GM21737 (cell line): ENCODE results near the gene ADD3.

Experiments used
- ATAC-seq: cut with Tn5 transposase; IDR thresholded peaks from one replicate; pipeline ENCODE4 v1.9.1; 2021; ENCODE audit warnings: mild to moderate bottlenecking, moderate library complexity; ENCODE audit not compliant: unreplicated experiment

The ADD3 gene

DNA sequence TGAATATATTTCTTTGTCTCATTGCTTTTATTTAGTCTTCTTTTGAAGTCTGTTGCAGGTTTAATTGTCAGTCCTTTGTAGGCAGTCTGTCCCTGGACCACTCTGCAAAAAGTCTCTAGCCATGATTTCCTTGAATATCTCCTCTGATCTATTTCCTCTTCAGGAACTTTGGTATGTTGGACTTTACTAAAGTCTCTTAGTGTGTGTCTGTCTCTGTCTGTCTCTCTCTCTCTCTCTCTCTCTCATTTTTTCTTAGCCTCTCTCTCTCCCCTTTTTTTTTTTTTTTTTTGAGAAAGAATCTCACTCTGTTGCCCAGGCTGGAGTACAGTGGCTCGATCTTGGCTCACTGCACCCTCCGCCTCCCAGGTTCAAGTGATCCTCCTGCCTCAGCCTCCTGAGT, 57.5 kb downstream of the ADD3 start:
- no peak for ATAC-seq

DNA sequence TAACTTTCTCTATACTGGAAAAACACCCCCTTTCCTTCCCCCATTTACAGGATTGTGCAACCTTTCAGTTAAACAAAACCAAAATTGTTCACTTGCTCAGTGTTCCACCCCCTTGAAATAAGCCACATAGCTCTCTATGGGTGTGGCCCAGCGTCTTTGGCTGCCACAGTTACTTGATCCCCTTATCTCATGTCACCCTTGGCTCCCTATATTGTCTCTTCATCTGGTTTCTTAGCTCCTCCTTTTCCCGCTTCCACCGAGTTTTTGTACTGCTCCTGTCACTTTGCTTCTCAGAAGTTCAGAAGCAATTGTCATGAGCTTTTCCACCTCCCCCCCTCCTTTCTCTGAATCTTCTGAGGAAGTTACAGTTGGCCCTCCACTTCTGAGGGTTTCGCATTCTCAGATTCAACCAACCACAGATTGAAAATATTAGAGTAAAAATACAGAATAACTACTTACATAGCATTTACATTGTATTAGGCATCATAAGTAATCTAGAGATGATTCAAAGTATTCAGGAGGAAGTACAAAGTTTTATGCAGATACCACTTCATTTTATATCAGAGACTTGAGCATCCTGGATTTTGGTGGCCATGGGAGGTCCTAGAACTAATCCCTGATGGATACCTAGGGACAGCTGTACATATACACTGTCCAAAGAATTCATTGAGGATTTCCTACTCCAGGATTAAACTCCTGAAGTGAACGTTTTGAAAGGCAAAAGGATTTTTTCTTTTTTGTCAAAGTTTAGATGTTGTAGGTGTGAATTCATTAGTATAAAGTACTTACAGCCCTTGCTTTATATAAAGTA, 60.4 kb downstream of the ADD3 start:
- peak; percentile 52 for ATAC-seq

DNA sequence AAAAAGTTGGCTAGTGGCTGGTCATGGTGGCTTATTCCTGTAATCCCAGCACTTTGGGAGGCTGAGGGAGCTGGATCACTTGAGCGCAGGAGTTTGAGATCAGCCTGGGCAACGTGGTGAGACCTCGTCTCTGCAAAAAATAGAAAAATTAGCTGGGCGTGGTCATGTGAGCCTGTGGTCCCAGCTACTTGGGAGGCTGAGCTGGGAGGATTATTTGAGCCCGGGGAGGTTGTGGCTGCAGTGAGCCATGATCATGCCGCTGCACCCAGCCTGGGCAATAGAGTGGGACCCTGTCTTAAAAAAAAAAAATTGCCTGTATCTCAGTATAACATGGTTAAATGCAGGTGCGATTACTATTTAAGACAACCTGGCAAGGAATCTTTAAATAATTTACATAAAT, 61.0 kb downstream of the ADD3 start:
- ATAC-seq, result no peak

DNA sequence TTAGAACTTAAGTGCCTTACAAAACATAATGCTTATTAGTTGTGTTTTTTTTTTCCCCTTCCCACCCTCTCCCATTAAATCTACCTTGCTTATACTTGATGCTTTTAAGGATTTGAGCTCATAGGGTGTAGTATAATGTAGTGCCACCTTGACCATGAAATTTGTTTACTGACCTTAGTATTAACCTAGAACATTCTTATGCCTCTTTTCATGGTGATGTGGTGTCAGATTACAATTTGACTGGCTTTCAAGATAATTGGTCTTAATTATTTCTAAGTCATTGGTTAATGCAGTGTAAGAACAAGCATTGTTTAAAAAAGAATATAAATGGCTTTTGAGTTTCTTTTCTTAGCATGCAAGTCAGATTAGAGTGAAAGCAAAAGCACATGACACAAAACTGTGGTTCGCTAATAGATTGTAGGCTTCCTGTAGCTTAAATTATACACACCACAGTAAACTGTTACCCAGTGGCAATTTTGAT, 61.8 kb downstream of the ADD3 start:
- ATAC-seq, result peak; percentile 54

DNA sequence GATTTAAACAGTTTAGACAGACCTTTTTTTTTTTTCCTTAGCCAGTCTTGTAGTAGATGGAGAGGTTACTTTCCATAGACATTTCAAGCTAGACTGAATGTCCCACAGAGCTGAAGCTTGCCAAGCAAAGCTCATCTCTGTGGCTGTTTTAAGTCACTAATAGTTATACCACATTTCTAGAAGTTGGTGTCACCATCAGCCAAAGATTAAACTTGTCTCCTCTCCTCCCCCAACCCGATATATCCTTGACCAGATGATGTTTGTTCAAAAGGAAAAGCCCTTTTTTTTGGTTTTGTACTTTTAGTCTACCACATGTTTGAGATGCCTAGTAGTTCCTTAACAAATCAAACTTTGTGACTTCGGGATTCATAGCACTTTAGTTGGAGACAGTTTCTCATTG, 66.1 kb downstream of the ADD3 start:
- ATAC-seq, result no peak

DNA sequence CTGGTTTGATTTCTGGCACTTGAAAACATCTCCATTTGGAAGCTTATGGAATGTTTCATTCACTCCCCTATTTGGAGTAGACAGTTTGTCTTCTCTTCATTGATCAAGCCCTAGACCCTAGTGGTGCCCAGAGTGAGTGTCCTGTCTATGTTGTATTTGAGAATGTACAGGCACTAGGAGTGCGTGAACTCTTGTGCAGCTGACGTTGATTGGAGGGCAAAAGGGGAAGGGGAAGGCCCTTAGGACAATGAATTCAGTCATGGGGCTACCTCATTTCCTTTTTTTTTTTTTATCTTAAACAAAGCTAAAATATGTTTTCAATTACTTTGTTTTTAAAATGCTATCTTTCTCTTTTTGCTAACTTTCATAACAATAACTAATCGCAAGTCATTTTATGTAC, 66.5 kb downstream of the ADD3 start:
- ATAC-seq, result no peak

DNA sequence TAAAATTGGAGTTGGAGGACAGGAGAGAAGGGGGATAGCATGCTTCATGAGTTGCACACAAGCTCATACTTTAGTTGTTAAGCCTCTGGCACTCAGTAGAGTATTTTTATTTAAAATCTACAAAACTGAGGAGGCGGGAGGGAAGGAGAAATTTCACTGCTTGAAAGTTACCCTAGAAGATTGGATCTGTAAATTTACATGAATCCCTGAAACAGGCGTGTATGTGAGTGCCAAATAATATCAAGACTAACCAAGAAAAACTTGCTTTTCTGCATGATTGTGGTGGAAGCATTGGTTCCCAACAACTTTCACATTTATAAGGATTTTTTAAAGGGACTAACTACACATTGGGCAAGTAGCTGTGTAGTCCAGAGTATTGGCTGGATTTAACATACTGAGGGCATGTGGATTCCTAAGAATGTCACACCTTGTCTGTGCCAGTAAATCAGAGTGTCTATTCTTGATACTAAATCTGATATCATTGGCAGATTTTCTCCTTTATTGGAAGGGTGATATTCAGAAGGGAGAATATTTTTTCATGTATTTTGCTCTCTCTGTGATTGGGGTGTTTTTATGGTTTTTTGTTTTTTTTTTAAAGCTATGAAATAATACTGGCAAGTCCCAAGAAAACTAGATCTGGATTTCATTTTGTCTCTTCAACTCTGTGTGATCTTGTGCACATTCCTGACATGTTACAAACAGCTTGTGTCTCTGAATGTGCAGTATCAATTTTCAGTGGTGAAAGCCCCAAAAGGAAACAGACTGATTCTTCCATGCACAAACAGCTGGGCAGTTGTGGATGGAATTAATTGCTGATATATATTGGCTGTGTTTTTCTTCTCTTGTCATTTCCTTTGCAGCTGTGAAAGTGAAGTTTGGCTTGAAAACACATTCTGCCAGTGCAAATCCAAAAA, 67.2 kb downstream of the ADD3 start:
- no peak for ATAC-seq

DNA sequence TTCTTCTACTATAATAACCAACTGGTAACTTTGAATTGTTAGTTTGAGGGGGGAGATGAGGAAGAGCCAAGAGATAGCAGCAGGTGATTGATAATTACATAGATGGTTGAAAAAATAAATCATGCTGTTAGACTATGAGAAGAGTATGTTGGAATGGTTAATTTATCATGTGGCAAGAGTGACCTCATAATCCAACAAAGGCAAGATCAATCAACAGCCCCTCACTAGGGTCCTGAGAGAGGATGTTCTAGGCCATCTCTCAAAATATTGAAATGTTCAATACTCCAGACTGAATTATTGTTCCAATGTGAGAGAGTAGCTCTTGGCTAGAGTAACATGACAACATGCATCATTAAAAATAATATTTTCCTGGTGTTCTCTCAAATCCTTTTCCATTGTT, 67.9 kb downstream of the ADD3 start:
- ATAC-seq, result no peak

DNA sequence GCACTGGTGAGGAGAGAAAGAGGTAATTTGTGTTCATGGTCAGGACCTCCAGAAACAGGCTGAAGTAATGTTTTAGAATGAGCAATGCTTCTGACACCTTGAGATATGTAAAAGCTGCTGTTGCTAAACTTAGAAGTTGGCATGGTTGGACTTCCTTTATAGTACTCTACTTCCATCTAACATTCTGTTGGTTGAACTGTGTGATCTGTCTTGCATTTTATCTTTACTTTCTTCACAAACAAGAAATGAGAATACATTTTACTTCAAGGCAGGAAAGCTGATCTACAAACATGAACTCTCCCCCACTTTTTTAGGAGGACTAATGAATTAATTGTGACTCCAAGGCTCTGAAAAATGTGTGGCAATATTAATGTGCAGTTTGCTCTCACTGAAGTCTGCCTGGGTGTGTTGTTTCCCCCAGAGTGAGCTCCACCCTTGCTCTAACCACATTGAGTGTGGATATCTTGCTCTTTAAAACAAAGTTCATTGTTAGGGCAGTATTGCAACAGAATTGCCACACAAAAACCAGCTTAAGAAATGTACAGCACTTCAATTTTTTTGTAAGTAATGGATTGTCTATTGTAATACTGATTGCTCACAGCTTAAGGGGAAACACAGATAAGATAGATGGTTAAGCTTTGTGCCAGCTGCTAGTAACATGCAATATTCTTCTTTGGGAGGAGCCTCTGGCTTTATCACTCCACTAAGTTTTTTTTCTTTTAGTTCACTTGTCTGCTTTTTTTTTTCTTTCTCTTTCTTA, 69.0 kb downstream of the ADD3 start:
- ATAC-seq, result peak; percentile 66

DNA sequence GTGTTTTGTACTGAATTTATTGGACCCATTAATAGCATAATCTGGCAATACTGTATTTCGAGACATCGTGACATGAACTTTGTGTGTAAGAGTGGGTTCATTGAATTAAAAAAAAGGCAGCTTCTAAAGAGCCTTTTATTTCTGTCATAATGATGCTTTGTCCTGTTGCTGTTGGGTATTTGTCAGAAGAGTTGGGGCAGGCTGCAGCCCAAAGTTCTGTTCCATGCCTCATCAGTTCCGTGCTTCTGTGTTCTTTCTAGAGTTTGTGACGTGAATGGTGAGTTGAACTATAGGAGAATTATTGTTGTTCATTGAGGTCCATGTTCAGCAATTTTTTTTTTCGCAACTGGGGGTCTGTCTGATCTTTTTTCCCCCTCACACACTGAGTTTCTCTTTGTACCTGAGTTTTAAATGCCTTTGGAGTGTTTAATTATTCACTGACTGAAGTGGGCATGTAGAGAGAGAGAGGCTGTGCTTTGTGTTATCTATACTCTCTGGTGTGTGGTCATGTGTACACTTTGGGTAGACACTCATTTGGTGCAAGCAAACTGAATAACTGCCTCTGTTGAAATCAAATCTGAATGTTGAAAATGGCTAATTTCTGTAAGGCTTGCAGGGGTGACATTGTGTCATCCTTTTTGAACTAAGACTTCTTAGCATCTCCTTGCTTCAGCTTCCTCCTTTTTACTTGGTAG, 69.8 kb downstream of the ADD3 start:
- ATAC-seq, result no peak

DNA sequence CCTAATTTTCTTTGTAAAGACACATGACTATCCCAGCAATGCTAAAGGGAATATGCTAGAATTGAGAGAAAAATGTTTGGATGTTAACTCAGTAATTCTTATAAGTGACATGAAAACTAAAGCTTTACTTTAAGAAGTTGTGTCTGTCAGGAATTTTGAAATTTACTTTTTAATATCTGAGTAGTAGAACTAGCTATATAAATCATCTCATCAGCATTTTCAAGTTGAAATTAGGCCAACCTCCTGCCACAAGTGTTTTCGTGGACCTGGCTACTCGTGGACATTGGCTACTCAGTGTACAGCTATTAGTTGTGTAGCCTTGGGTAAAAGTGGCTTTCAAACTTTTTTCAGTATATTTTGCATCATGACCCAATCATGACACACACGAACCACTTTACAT, 70.5 kb downstream of the ADD3 start:
- no peak for ATAC-seq

DNA sequence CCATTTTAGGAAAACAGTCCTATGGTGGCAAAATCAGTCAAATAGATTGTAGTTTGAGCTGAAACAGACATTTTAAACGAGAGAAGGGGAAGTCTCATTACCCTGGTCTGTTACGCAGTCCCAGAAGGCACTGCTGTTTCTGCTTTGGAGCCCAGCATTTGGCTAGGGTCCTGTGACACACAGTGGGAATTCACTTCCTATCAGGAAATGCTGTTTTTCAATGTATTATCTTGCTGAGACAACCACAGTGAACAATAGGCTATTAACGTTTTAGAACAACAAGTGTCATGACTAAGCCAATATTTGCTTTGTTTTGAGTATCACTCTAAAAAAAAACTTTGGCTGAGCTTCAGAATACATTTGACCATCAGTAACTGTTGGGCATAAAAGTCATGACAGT, 74.1 kb downstream of the ADD3 start:
- no peak for ATAC-seq

DNA sequence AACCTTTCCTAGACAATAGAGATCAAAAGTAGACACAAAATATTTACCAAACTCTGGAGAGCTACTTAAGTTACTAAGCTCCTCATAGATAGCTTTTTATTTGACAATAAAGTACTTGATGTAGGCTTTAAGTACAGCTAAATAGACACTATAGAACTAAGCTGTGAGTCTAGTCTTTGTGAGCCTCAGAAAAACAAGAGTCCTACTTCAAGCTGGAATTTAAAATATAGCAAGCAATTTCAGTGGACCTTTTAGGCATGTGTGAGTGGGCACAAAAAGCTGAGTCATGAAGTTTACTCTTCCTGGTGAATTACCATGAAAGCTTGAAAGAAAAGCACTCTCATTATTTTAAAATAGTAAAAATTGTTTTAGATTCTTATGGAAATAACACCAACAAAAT, 76.1 kb downstream of the ADD3 start:
- ATAC-seq, result no peak

DNA sequence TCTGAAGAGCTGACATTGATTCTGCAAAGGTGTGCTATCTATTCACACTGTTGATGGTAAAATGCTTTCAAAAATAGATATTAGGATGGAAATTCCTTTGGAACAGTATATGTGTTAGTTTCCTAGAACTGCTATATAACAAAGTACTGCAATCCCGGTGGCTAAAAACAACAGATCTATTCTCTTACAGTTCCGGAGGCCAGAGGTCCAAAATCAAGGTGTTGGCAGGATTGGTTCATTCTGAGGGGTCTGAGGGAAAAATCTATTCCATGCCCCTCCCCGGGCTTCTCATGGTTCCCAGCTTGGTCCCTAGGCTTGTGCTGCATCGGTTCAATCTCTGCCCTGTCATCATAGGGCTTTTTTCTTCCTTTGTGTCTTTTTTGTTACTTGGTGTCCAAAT, 79.9 kb downstream of the ADD3 start:
- no peak for ATAC-seq

DNA sequence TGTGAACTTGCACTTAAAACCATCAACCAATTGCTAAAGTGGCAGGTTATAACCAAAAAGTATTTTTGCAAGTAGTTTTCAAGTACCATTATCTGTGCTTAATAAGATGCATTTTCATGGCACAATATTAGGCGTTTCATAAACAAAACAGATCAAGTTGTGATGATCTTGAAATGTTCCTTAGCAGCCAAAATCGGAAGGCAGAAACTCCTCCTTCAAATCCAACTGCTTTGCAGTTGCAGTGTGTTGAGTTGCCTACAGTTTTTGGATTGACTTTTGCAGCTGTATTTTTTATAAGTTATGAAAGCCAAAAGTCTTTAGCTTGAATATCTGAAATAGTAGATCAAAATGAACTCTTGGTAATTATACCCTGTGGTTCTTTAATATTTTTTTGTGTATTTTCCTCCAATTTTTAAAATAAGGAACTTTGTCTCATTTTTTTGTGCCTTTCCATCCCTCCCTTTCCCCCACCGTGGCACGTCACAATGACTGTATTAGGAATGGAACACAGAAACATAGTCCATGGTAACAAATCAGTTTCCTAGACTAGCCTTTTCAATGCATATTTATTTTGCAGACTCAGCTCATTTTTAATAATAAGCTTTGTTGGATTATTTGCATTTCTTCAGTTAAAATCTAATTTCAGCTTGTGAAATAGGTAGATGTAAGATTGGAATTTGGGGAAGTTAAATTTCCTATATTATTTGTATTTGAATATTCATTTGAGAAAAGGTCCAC, 80.8 kb downstream of the ADD3 start:
- no peak for ATAC-seq

DNA sequence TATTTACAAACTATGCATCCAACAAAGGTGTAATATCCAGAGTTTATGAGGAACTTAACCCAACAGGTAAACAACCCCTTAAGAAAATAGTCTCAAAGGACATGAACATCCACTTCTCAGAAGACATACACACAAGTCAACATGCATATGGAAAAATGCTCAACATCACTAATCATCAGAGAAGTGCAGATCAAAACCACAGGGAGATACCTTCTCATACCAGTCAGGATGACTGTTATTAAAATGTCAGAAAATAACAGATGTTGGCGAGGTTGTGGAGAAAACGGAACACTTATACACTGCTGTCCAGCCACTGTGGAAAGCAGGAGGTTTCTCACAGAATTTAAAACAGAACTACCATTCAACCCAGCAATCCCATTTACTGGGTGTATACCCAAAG, 84.0 kb downstream of the ADD3 start:
- ATAC-seq, result no peak

DNA sequence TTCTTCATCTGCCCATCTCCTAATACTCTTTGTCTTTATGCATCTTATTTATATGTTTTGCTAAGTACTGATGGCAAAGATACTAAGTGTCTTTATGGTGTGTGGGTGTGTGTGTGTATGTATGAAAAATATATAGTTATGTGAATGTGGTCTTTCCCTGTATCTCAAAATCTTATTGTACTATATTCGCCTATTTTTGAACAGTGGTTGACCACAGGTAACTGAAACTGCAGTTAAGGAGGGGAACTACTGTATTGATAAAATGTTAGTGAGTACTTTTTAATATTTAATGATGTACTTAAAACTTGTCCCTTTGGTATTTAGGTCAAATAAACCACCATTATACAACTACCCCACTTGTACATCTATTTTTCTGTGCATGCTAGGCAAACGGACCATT, 85.9 kb downstream of the ADD3 start:
- no peak for ATAC-seq

DNA sequence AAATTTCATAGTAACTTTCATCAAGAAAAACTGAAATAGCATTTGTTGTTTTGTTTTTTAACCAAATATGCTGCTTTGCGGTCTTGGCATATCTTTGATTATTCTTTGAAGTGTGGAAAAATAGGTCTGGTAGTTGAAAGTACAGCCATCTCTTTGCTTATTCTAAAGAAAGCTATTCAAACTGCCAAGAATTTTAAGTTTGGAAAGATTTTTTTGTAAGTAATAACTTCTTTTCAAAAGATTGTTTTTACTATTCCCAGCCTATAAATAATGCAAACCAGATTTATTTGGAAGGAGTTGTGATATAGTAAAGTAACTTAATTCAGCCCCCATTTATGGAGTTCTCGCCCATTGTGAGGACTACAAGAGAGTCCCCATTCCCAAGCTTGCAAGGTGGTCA, 87.0 kb downstream of the ADD3 start:
- ATAC-seq, result no peak

DNA sequence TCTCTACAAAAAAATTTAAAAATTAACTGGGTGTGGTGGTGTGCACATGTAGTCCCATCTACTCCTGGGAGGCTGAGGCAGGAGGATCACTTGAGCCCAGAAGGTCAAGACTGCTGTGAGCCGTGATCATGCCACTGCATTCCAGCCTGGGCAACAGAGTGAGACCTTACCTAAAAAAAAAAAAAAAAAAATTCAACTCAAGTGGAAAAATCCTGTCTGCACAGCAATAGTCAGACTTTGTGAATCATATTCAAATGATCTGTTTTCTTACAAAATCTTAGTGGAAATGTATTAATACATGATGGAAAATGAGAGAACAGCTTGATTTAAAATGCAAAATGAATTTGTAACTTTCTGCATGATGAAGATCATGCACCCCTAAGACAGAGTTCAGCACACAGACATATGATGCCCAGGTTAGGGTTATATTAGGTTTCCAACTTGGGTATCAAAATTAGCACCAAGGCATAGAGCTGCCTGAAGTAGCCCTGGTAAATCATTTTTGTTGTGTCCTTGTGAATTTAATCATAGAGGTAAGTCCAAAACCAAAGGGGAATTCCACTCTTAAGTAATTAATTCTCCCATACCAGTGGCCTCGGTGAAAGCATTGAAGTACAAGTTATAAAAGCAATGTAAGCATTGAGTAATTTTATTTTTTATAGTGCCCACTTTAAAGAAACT, 93.8 kb downstream of the ADD3 start:
- no peak for ATAC-seq
